Parathyroid adenoma (tissue), 2 donors: ENCODE results near the gene POLA2.

Experiments used
- H2AFZ ChIP-seq: fragments of 300-600 bp; sonication (generic); one replicate; pipeline ENCODE4 v1.7.0; 2017; ENCODE audit warnings: antibody characterized with exemption, mild to moderate bottlenecking
- H3K27ac ChIP-seq: fragments of 300-600 bp; sonication (generic); one replicate; pipeline ENCODE4 v1.7.0; 2017
- H3K27me3 ChIP-seq: fragments of 300-600 bp; sonication (generic); one replicate; pipeline ENCODE4 v1.7.0; 2017; ENCODE audit warnings: low read length; ENCODE audit not compliant: control insufficient read depth, insufficient read depth
- H3K36me3 ChIP-seq: fragments of 300-600 bp; sonication (generic); one replicate; pipeline ENCODE4 v1.7.0; 2017; ENCODE audit warnings: low read length; ENCODE audit not compliant: control insufficient read depth, insufficient read depth
- H3K4me1 ChIP-seq: fragments of 300-600 bp; sonication (generic); one replicate; pipeline ENCODE4 v1.7.0; 2017; ENCODE audit warnings: control low read depth
- H3K4me2 ChIP-seq: fragments of 300-600 bp; sonication (generic); one replicate; pipeline ENCODE4 v1.7.0; 2017; ENCODE audit warnings: low read length
- H3K4me3 ChIP-seq: fragments of 300-600 bp; sonication (generic); one replicate; pipeline ENCODE4 v1.7.0; 2017; ENCODE audit warnings: low read depth, low read length
- H3K79me2 ChIP-seq: fragments of 300-600 bp; sonication (generic); one replicate; pipeline ENCODE4 v1.7.0; 2017; ENCODE audit warnings: control low read depth
- H3K9ac ChIP-seq: fragments of 300-600 bp; sonication (generic); one replicate; pipeline ENCODE4 v1.7.0; 2017; ENCODE audit warnings: mild to moderate bottlenecking
- H3K9me3 ChIP-seq: fragments of 300-600 bp; sonication (generic); one replicate; pipeline ENCODE4 v1.7.0; 2017; ENCODE audit warnings: low read length; ENCODE audit not compliant: control insufficient read depth
- TF ChIP-seq, protein P1 (sequence below): fragments of 300-600 bp; sonication (generic); IDR thresholded peaks from one replicate; pipeline ENCODE4 v1.7.0; 2017; ENCODE audit warnings: antibody characterized with exemption, mild to moderate bottlenecking
- donor health status: primary hyperparathyroidism.

The POLA2 gene

DNA sequence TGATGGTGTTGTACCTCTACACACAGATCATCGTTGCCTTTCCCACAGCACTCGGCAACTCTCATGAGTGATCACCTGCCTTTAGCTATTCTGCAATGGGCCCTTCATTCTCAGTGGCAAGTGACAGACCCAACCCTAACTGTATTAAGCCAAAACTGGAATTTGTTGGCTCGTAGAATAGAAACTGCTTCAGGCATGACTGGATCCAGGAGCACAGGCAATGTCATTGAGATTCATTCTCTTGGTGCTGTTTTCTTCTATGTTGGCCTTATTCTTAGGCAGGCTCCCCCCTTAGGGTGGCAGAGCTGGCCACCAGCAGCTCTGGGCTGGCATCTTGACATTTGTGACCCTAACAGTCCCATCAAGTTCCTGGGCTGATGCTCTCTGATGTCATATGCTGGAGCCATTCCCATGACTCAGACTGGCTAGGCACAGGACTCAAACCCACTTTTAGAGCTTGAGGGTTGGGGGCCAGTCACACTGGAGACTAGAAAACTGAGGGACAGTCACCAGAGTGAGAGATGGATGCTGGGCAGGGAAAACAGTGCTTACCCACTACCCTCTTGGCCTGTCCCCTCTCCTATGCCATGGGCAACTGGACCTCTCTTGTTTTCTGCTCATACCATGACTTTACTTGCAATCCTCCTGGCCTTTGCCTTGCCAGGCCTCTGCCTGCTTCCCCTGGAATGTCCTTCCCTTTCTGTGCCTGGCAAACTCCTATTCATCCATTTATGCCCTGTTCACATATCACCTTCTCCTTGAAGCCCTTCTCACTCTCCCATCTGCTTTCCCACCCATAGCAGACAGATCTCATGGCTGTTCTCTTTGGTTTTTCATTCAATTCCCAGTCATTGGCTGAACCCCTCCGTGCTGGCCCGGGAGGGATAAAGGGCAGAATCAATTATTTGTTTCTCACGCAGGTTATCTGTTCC lies 45.8 kb downstream of the POLA2 start:
- H3K27ac ChIP-seq, result peak overlapping the region; percentile 47
- H3K4me2 ChIP-seq, result no peak overlapping the region
- H3K79me2 ChIP-seq, result no peaks in the 10 kb centered on the region
- no peaks in the 10 kb centered on the region for H3K27me3 ChIP-seq
- no peak overlapping the region for H2AFZ ChIP-seq
- no peaks in the 10 kb centered on the region for H3K36me3 ChIP-seq
- no peak overlapping the region for H3K9ac ChIP-seq
- H3K9me3 ChIP-seq, result no peaks in the 10 kb centered on the region
- TF ChIP-seq, protein P1, sequence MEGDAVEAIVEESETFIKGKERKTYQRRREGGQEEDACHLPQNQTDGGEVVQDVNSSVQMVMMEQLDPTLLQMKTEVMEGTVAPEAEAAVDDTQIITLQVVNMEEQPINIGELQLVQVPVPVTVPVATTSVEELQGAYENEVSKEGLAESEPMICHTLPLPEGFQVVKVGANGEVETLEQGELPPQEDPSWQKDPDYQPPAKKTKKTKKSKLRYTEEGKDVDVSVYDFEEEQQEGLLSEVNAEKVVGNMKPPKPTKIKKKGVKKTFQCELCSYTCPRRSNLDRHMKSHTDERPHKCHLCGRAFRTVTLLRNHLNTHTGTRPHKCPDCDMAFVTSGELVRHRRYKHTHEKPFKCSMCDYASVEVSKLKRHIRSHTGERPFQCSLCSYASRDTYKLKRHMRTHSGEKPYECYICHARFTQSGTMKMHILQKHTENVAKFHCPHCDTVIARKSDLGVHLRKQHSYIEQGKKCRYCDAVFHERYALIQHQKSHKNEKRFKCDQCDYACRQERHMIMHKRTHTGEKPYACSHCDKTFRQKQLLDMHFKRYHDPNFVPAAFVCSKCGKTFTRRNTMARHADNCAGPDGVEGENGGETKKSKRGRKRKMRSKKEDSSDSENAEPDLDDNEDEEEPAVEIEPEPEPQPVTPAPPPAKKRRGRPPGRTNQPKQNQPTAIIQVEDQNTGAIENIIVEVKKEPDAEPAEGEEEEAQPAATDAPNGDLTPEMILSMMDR, result no peak
- H3K4me1 ChIP-seq, result peaks cover 5% of the 10 kb centered on the region
- no peak overlapping the region for H3K4me3 ChIP-seq

DNA sequence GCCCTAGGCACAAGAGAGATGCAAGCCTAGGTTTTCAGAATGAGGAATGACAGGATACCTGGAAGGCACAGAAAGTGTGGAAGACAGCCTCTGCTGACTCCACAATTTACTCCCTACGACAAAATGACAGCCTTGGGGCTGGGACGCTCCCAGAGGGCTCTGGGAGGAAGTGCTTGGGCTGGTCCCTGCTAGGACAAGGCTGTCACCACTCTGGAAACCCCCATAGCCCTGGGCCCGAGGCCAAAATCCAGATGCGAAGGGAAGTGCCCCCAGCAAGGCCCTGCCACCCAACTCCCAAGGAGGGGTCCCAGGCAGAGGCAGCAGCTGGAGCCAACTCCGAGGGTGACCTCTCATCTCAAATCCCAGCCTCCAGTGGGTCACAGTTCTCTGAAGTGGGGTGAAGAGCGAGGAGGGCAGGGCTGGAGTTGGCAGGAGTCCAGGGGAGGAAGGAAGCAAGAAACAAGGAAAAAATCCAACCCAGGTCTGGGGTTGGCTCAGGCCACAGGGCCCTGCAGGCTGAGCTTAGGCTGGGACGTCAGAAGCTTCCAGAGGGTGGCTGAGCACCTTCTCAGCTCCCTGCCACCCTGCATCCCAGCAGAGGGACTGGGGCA lies 46.6 kb downstream of the POLA2 start:
- TF ChIP-seq, protein P1, result no peak
- no peaks in the 10 kb centered on the region for H3K27me3 ChIP-seq
- H3K4me3 ChIP-seq, result no peak overlapping the region
- H3K27ac ChIP-seq, result peak overlapping the region; percentile 47
- H3K4me1 ChIP-seq, result peaks cover 5% of the 10 kb centered on the region
- no peak overlapping the region for H2AFZ ChIP-seq
- H3K36me3 ChIP-seq, result no peaks in the 10 kb centered on the region
- H3K9me3 ChIP-seq, result no peaks in the 10 kb centered on the region
- H3K9ac ChIP-seq, result no peak overlapping the region
- H3K79me2 ChIP-seq, result no peaks in the 10 kb centered on the region
- no peak overlapping the region for H3K4me2 ChIP-seq

DNA sequence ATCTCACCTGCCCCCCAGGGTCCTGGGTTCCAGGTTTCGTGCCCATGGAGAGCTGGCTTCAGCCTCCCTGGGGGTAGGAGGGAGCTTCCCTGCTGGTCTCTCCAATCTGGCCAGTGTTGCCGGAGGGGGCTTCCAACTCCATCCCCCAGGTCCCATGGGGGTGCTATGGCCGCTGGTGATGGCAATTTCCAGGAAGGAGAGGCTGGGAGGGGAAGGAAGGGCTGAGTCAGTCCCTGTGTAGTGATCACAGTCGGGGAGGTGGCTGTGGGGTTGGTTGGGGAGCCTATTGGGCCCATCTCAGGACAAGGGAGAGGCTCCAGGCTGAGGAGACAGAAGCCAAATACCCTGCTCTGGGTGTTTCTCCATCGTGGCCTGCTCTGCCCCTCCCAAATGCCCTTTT lies 47.2 kb downstream of the POLA2 start:
- H2AFZ ChIP-seq, result no peak overlapping the region
- H3K4me1 ChIP-seq, result peaks cover 5% of the 10 kb centered on the region
- TF ChIP-seq, protein P1, result no peak
- H3K9ac ChIP-seq, result no peak overlapping the region
- no peaks in the 10 kb centered on the region for H3K27me3 ChIP-seq
- no peaks in the 10 kb centered on the region for H3K79me2 ChIP-seq
- H3K4me2 ChIP-seq, result no peak overlapping the region
- no peak overlapping the region for H3K4me3 ChIP-seq
- H3K9me3 ChIP-seq, result no peaks in the 10 kb centered on the region
- H3K36me3 ChIP-seq, result no peaks in the 10 kb centered on the region
- H3K27ac ChIP-seq, result peak overlapping the region; percentile 39

DNA sequence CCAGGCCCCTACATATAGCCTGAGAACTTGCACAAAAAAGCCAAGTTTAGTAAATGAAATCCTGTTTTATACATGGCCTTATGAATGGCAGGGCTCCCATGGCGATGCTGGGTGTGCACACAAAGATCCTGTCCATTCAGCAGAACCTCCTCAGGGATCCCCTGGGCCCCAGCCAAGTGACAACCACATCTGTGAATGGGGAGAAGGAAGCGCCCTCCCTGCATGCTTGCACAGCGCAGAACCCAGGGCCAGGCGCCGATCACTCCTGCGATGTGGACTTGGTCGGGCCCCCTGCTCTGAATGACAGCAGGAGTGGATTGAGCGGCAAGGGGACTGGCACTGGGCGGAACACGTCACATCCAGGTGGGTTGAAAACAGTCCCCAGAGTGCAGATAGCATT lies 48.5 kb downstream of the POLA2 start:
- Histone ChIP-seq H3K79me2 (no peaks in the 10 kb centered on the region), H2AFZ (no peak overlapping the region), H3K9me3 (no peaks in the 10 kb centered on the region), H3K27ac (no peak overlapping the region), H3K36me3 (no peaks in the 10 kb centered on the region), H3K27me3 (no peaks in the 10 kb centered on the region), H3K4me2 (no peak overlapping the region), H3K9ac (no peak overlapping the region), H3K4me3 (no peak overlapping the region), H3K4me1 (peaks cover 5% of the 10 kb centered on the region)
- TF ChIP-seq, protein P1, result no peak
